ENCODE measurements around the gene GNG10. TPM values are rescaled to one million over a fixed set of nuclear protein-coding genes. Genes with fewer than 3 reads are reported as not detected.

The GNG10 gene
- total RNA-seq, 2 experiments from 2014 or later = 1.6 to 2.6 TPM

Other genes with a start within 250 kb of the GNG10 start
- gene ECPAS, start 177.2 kb upstream of the GNG10 start, total RNA-seq = 10 to 100 TPM; 36.4 to 44.6 TPM
- gene ZNF483, start 136.4 kb upstream of the GNG10 start, total RNA-seq = 10 to 100 TPM; 19.6 to 21.3 TPM
- not detected for gene PTGR1, start 62.0 kb upstream of the GNG10 start, total RNA-seq
- gene DNAJC25, start 30.3 kb upstream of the GNG10 start, total RNA-seq = 1 to 10 TPM; 5.8 to 7.2 TPM
- gene SHOC1, start 133.3 kb downstream of the GNG10 start, total RNA-seq = not detected
- 10 to 100 TPM; 34.0 to 35.5 TPM for gene UGCG, start 235.2 kb downstream of the GNG10 start, total RNA-seq

Data from CD8-positive, alpha-beta T cell (primary cell).